Dedifferentiated amniotic fluid mesenchymal stem cell (primary cell): ENCODE results near the gene PNPLA3.
A peak's percentile ranks its signal among the peaks of the same experiment; 100 is the strongest.

Source experiments
- DNase-seq: peaks from one replicate; pipeline ENCODE4 v3.0.0-alpha.2; 2016; ENCODE audit errors: extremely low spot score

The PNPLA3 gene

GRCh38 chr22:43923631-43924464, at the start of gene PNPLA3:
Gene PNPLA3 (plus strand): TSS chr22:43923805. CDS start chr22:43923912, 107 bp downstream.
- DNase-seq: peak; percentile 67

DNA sequence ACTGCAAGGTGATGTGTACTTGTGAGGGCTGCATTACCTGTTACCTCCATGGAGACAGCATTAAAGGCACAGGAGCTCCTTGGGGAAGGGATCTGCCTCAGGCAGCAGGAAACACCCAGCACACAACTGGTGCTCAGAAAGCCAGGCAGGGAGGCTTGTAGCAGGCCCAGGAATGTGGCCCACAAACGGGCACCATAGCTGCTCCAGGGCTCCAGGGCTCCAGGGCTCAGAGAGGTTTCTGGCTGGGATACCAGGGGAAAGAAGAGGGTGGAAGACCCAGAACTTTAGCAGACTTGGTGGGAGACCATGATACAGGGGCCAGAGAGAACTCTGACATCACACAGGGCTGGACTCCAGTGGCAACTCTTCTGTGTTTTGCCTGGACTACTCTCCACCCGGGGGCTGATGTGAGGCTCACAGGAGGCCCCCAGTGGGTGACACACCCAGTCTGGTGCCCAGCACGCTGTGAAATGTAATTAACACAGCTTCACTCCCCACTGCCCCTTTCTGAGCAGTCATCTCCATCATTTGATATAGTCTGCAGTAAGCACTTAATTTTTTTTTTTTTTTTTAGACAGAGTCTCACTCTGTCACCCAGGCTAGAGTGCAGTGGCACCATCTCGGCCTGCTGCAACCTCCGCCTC, 46.6 kb upstream of the PNPLA3 start:
- DNase-seq: no peak

GRCh38 chr22:43878079-43878795, 45.4 kb upstream of the PNPLA3 start:
- no peak for DNase-seq

- no peak for DNase-seq
These were observed 44.6 kb upstream of the PNPLA3 start for GRCh38 chr22:43878831-43879550.

- DNase-seq: no peak
These were observed 43.6 kb upstream of the PNPLA3 start for GRCh38 chr22:43879901-43880540.

DNA sequence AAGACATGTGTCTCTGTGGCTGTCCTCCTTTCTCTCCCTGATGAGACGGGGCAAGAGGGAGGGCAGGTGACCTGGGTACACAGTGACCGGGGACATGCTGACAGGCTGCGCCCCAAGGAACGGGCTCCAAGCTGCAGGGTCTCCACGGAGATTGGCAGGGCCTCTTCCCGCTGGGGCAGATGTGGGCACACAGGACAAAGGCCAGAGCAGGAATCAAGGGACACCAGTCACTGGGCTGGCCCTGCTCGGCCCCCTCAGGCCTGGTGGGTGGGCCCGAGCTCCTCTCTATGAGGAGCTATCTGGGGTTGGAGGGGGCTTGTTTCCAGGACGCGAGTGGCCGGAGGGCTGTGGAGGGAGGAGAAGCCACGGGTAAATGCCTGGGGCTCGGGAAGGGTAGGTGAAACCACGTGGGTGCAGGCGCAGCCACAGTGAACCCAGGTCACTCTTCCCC, 43.0 kb upstream of the PNPLA3 start:
- no peak for DNase-seq

GRCh38 chr22:43881091-43882061, 42.2 kb upstream of the PNPLA3 start:
- DNase-seq: no peak

DNA sequence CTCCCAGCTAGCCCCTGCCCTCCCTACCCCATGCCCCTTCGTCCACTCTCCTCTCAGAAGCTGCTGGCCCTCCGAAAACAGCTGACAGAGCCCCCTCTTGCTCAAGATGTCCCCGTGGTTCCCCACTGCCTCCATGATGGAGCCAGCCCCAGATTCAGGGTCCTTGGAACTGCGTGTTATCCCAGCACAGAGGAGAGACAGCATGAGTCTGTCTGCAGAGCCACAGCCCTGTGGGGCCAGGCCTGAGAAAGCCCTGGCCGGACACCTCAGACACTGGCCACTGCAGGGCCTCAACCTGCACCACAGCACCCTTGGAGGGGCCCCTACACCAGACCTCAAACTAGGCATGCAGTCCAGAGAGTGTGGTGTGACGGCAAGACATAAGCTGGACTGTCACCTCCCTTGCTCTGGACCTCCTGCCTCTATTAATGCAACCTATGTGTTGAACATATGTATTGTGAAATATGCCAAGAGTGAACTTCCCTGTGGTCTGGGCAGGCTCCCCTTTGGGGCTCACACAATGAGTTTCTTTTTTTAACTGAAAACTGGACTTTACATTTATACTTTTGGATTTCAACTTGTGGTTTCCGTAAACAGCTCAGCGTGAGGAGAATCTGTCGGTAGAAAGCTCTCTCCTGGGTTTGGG, 41.4 kb upstream of the PNPLA3 start:
- DNase-seq: no peak

- DNase-seq: peak; percentile 31
These were observed 40.5 kb upstream of the PNPLA3 start for GRCh38 chr22:43883012-43883661.

DNA sequence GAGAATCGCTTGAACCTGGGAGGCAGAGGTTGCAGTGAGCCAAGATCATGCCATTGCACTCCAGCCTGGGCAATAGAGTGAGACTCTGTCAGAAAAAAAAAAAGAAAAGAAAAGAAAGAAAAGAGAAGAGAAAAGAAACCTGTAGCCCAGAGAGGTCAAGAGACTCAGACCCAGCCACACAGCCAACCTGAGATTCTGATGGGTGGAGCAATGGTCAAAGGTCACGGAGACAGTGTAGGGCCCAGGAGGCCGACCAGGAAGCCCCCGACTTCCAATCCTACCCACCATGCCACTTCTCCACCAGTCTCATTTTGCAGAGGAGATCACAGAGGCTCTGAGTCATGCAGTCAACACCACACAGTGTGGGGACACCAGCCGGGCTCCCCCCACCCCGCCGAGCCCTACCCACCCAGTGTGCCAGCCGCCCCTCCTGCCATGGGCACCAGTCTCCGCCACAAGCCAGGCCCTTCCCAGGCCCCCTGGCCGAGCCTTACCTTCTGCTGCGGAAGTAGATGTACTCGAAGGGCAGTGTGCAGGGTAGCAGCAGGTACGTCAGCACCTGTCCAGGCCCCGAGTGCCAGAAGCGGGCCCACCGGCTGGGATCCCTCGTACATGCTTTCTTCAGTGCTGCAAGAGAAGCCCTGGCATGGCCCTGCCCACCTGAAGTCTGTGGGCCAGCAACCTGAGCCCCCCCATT, 39.7 kb upstream of the PNPLA3 start:
- no peak for DNase-seq

GRCh38 chr22:43884600-43885318, 38.8 kb upstream of the PNPLA3 start:
- peak; percentile 23 for DNase-seq

GRCh38 chr22:43885319-43885671, 38.3 kb upstream of the PNPLA3 start:
- DNase-seq: no peak

GRCh38 chr22:43885786-43886185, 37.8 kb upstream of the PNPLA3 start:
- DNase-seq: no peak

GRCh38 chr22:43886231-43886630, 37.4 kb upstream of the PNPLA3 start:
- DNase-seq: no peak

DNA sequence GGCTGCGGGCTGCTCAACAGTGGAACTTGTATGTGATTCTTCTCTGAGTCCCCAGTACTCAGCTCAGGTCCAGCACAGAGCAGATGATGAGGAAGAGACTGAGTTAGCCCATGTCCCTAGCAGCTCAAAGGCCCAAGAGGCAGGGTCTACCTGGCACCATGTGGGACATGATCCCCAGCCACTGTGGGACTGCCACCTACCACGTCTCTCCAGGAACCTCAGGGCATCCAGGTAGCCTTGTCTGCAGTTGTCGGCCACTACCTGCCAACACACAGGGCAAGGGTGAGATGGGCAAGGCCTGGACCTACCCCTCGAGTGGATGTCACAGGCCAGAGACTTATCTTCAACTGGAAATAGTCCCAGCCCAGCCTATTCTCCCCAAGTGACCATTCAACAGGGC, 36.2 kb upstream of the PNPLA3 start:
- DNase-seq: no peak

DNA sequence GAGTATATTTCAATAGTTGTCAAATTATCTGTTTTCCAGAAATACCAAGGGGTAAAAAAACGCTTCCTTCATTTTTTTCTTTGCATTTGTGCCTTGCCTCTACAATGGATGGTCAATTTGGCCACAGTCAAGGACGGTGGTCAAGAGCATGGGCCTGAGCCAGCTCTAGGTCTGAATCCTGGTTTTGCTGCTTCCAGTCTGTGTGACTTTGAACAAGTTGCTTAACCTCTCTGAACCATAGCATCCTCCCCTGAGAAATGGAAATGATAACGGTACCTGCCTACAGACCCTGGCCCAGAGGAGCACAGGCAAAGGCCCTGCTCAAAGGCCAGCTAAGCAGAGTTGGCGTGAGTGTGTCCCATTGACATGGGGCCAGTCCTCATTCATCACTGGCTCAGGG, 34.9 kb upstream of the PNPLA3 start:
- no peak for DNase-seq

- no peak for DNase-seq
These were observed 34.3 kb upstream of the PNPLA3 start for GRCh38 chr22:43889201-43889859.
